SK-N-SH treated with all-trans-retinoic acid at 6 μM for 48 hours (cell line): Measurements from ENCODE around the gene ARHGAP26.

ENCODE experiments used
- ARNTL ChIP-seq: fragments of 450-650 bp; formaldehyde crosslinking; IDR thresholded peaks from 2 replicates; pipeline ENCODE4 v1.5.0; 2020; ENCODE audit warnings: low read depth, mild to moderate bottlenecking, moderate library complexity, borderline replicate concordance
- ESRRG ChIP-seq: fragments of 250-450 bp; sonication (Bioruptor Pico); IDR thresholded peaks from 2 replicates; pipeline ENCODE4 v1.6.1; 2021; ENCODE audit warnings: mild to moderate bottlenecking
- RARB ChIP-seq: fragments of 250-450 bp; sonication (Bioruptor Pico); IDR thresholded peaks from 2 replicates; pipeline ENCODE4 v1.8.0; 2021; ENCODE audit warnings: mild to moderate bottlenecking, moderate library complexity
- TOX ChIP-seq: fragments of 250-450 bp; sonication (Bioruptor Pico); IDR thresholded peaks from 2 replicates; pipeline ENCODE4 v1.8.0; 2021; ENCODE audit warnings: mild to moderate bottlenecking, moderate library complexity, borderline replicate concordance
- ZC3H10 ChIP-seq: fragments of 250-450 bp; sonication (Bioruptor Pico); IDR thresholded peaks from 2 replicates; pipeline ENCODE4 v1.5.1; 2021; ENCODE audit warnings: mild to moderate bottlenecking, moderate library complexity
- ZFP30 ChIP-seq: fragments of 450-650 bp; formaldehyde crosslinking; IDR thresholded peaks from 2 replicates; pipeline ENCODE4 v1.5.0; 2022; ENCODE audit warnings: mild to moderate bottlenecking, moderate library complexity
- TF ChIP-seq, protein P1 (sequence below): fragments of 250-450 bp; sonication (Bioruptor Pico); IDR thresholded peaks from 2 replicates; pipeline ENCODE4 v1.5.0; 2020; ENCODE audit warnings: mild to moderate bottlenecking, moderate library complexity
- TF ChIP-seq, protein P2 (sequence below): fragments of 250-450 bp; sonication (Bioruptor Pico); IDR thresholded peaks from 2 replicates; pipeline ENCODE4 v1.5.1; 2020; ENCODE audit warnings: low read depth, mild to moderate bottlenecking, moderate library complexity
- TF ChIP-seq, protein P3 (sequence below): fragments of 250-450 bp; sonication (Bioruptor Pico); IDR thresholded peaks from 2 replicates; pipeline ENCODE4 v1.5.1; 2021; ENCODE audit warnings: mild to moderate bottlenecking, moderate library complexity

- TF ChIP-seq ESRRG (CRISPR knock-in tag) (no peak), ZC3H10 (CRISPR knock-in tag) (no peak), RARB (CRISPR knock-in tag) (no peak), ZFP30 (CRISPR knock-in tag) (no peak), ARNTL (CRISPR knock-in tag) (no peak), TOX (CRISPR knock-in tag) (no peak)
- TF ChIP-seq, protein P1, sequence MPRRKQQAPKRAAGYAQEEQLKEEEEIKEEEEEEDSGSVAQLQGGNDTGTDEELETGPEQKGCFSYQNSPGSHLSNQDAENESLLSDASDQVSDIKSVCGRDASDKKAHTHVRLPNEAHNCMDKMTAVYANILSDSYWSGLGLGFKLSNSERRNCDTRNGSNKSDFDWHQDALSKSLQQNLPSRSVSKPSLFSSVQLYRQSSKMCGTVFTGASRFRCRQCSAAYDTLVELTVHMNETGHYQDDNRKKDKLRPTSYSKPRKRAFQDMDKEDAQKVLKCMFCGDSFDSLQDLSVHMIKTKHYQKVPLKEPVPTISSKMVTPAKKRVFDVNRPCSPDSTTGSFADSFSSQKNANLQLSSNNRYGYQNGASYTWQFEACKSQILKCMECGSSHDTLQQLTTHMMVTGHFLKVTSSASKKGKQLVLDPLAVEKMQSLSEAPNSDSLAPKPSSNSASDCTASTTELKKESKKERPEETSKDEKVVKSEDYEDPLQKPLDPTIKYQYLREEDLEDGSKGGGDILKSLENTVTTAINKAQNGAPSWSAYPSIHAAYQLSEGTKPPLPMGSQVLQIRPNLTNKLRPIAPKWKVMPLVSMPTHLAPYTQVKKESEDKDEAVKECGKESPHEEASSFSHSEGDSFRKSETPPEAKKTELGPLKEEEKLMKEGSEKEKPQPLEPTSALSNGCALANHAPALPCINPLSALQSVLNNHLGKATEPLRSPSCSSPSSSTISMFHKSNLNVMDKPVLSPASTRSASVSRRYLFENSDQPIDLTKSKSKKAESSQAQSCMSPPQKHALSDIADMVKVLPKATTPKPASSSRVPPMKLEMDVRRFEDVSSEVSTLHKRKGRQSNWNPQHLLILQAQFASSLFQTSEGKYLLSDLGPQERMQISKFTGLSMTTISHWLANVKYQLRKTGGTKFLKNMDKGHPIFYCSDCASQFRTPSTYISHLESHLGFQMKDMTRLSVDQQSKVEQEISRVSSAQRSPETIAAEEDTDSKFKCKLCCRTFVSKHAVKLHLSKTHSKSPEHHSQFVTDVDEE: no peak
- TF ChIP-seq, protein P2, sequence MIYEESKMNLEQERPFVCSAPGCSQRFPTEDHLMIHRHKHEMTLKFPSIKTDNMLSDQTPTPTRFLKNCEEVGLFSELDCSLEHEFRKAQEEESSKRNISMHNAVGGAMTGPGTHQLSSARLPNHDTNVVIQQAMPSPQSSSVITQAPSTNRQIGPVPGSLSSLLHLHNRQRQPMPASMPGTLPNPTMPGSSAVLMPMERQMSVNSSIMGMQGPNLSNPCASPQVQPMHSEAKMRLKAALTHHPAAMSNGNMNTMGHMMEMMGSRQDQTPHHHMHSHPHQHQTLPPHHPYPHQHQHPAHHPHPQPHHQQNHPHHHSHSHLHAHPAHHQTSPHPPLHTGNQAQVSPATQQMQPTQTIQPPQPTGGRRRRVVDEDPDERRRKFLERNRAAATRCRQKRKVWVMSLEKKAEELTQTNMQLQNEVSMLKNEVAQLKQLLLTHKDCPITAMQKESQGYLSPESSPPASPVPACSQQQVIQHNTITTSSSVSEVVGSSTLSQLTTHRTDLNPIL: no peak
- TF ChIP-seq, protein P3, sequence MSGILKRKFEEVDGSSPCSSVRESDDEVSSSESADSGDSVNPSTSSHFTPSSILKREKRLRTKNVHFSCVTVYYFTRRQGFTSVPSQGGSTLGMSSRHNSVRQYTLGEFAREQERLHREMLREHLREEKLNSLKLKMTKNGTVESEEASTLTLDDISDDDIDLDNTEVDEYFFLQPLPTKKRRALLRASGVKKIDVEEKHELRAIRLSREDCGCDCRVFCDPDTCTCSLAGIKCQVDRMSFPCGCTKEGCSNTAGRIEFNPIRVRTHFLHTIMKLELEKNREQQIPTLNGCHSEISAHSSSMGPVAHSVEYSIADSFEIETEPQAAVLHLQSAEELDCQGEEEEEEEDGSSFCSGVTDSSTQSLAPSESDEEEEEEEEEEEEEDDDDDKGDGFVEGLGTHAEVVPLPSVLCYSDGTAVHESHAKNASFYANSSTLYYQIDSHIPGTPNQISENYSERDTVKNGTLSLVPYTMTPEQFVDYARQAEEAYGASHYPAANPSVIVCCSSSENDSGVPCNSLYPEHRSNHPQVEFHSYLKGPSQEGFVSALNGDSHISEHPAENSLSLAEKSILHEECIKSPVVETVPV (CRISPR knock-in tag): no peak
Measured at GRCh38 chr5:142894315-142894714, 124.1 kb downstream of the ARHGAP26 start.
